Calu3 (cell line): ENCODE measurements around the gene LACTB. TPM values are rescaled to one million over a fixed set of nuclear protein-coding genes. Genes with fewer than 3 reads are reported as not detected.

Source experiments
- BruUV-seq: library from RNA; stranded (reverse); fragments of 400-500 nt; replicated peaks from 2 replicates; lab custom pipeline; 2021; lab: Mats Ljungman, UMichigan
- CTCF ChIA-PET: fragments of 300-600 bp; sonication (Branson Sonifier 250); formaldehyde crosslinking; loops from one replicate; lab custom pipeline; 2022; ENCODE audit warnings: antibody characterized with exemption; lab: Charles Lee
- DNase-seq: peaks from one replicate; pipeline ENCODE4 v3.0.0; 2022
- H3K27ac Mint-ChIP-seq: one replicate; pipeline ENCODE4 v1.8.0; 2022; ENCODE audit warnings: mixed read lengths; ENCODE audit not compliant: unreplicated experiment
- H3K27me3 Mint-ChIP-seq: one replicate; pipeline ENCODE4 v1.8.0; 2022; ENCODE audit warnings: mixed read lengths; ENCODE audit not compliant: unreplicated experiment
- H3K36me3 Mint-ChIP-seq: one replicate; pipeline ENCODE4 v1.8.0; 2022; ENCODE audit warnings: mild to moderate bottlenecking, moderate library complexity, mixed read lengths; ENCODE audit not compliant: insufficient read depth, unreplicated experiment
- H3K4me1 Mint-ChIP-seq: one replicate; pipeline ENCODE4 v1.8.0; 2022; ENCODE audit warnings: mild to moderate bottlenecking, low read depth, mixed read lengths; ENCODE audit not compliant: unreplicated experiment
- H3K4me3 Mint-ChIP-seq: one replicate; pipeline ENCODE4 v1.8.0; 2022; ENCODE audit warnings: mild to moderate bottlenecking, low read depth, moderate library complexity, mixed read lengths; ENCODE audit not compliant: unreplicated experiment
- H3K9me3 Mint-ChIP-seq: one replicate; pipeline ENCODE4 v1.8.0; 2022; ENCODE audit warnings: low read depth, mixed read lengths; ENCODE audit not compliant: unreplicated experiment
- intact Hi-C: fragments of 100-400 bp; cut with micrococcal nuclease; formaldehyde crosslinking; loops from one replicate; pipeline ENCODE4 v1.10.0; 2022; ENCODE audit not compliant: unreplicated experiment
- total RNA-seq: library from RNA; stranded (reverse); gene quantifications from 2 replicates; pipeline ENCODE4 v1.2.3, GENCODE V29; 2022
- TF ChIP-seq, protein P1 (sequence below): fragments of 200-600 bp; IDR thresholded peaks from one replicate; pipeline ENCODE4 v1.8.0; 2022; ENCODE audit warnings: antibody characterized with exemption; ENCODE audit not compliant: unreplicated experiment

LACTB gene
- total RNA-seq, 1 experiment from 2014 or later = 16.1 TPM

DNA sequence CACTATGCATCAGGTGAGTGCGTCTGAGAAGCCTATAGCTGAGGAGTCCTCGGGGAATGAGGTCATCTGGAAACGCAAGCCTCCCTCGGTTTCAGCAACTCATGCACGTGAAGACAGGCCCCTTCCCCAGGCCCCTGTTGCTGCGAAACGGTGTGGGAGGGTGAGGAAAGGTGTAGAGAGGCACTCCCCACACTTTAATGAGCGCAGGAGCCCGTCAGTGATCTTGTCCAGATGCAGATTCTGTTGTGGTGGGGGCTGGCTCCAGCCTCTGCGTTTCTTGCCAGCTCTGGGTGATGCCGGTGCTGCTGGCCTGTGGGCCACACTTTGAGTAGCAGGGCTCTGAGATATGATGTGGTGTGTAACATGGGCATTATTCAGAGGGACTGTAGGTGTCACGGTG lies 38.6 kb upstream of the LACTB start:
- CTCF ChIA-PET = no interaction called here
- TF ChIP-seq, protein P1, sequence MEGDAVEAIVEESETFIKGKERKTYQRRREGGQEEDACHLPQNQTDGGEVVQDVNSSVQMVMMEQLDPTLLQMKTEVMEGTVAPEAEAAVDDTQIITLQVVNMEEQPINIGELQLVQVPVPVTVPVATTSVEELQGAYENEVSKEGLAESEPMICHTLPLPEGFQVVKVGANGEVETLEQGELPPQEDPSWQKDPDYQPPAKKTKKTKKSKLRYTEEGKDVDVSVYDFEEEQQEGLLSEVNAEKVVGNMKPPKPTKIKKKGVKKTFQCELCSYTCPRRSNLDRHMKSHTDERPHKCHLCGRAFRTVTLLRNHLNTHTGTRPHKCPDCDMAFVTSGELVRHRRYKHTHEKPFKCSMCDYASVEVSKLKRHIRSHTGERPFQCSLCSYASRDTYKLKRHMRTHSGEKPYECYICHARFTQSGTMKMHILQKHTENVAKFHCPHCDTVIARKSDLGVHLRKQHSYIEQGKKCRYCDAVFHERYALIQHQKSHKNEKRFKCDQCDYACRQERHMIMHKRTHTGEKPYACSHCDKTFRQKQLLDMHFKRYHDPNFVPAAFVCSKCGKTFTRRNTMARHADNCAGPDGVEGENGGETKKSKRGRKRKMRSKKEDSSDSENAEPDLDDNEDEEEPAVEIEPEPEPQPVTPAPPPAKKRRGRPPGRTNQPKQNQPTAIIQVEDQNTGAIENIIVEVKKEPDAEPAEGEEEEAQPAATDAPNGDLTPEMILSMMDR = no peak

DNA sequence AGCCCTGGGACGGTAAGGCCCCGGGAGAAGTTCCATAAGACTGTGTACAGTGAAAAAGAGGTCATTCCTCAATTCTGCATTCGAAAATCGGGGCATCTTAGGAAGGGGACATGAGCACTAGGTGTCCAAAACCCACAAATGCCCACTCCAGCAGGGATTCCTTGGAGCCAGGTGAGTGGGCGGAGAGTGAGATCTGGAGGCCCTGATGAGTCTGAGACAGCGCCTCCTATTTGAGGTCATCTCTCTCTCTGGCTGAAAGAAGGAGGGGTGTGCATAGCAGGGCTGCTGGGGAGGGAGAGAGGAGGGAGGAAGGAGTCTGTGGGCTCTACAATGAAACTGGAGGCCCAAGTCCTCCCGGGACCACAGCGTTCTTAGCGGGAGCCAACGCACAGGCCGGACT lies 38.1 kb upstream of the LACTB start:
- CTCF ChIA-PET = no interaction called here
- no TSS peak for BruUV-seq
- no peaks in the 10 kb centered on the region for H3K4me1 Mint-ChIP-seq
- TF ChIP-seq, protein P1 = no peak
- no peak for DNase-seq
- intact Hi-C loops = no loop called here
- no peaks in the 10 kb centered on the region for H3K36me3 Mint-ChIP-seq
- H3K9me3 Mint-ChIP-seq = no peaks in the 10 kb centered on the region
- H3K27ac Mint-ChIP-seq = no peak overlapping the region
- H3K4me3 Mint-ChIP-seq = no peak overlapping the region
- no peaks in the 10 kb centered on the region for H3K27me3 Mint-ChIP-seq

More for the DNA sequence above, 38.6 kb upstream of the LACTB start:
- no peaks in the 10 kb centered on the region for H3K27me3 Mint-ChIP-seq
- no peak for DNase-seq
- H3K4me3 Mint-ChIP-seq = no peak overlapping the region
- intact Hi-C loops = no loop called here
- H3K4me1 Mint-ChIP-seq = no peaks in the 10 kb centered on the region
- H3K27ac Mint-ChIP-seq = no peak overlapping the region
- BruUV-seq = no TSS peak
- no peaks in the 10 kb centered on the region for H3K9me3 Mint-ChIP-seq
- no peaks in the 10 kb centered on the region for H3K36me3 Mint-ChIP-seq

DNA sequence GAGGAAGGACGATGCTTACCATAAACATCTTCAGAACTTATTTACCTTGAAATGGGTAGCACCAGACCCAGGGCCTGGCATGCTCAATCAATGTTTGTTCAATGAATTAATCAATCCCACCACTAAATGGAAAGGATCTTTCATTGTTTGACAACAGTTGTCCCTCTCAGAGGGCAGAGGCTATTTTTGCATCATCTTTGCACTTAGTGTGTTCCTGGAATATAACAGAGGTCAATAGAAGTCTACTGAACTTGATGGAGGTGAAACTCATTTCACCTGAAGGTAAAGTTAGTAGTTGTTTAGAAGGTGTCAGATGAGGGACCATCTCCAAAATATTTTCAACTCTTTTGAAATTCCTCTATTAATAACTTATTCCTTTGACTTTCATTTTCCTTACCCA lies 36.9 kb upstream of the LACTB start:
- H3K9me3 Mint-ChIP-seq = no peaks in the 10 kb centered on the region
- intact Hi-C loops = no loop called here
- no peak overlapping the region for H3K4me3 Mint-ChIP-seq
- TF ChIP-seq, protein P1 = no peak
- H3K27me3 Mint-ChIP-seq = no peaks in the 10 kb centered on the region
- BruUV-seq = no TSS peak
- CTCF ChIA-PET = no interaction called here
- H3K4me1 Mint-ChIP-seq = no peaks in the 10 kb centered on the region
- DNase-seq = no peak
- H3K36me3 Mint-ChIP-seq = no peaks in the 10 kb centered on the region
- H3K27ac Mint-ChIP-seq = no peak overlapping the region

DNA sequence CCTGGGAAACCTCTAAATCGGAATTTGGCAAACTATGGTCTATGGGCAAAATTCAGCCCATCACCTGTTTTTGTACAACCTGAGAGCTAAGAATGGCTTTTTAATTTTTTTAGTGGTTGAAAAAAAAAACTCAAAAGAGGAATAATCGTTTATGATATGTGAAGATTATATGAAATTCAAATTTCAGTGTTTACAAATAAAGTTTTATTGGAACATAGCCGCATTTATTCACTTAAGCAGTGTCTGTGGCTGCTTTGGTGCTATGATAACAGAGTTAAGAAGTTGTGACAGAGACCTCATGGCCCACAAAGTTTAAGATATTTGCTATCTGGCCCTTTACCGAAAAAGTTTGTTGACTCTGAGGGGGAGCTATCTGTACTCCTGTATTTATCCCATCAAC lies 36.4 kb upstream of the LACTB start:
- CTCF ChIA-PET = interaction anchor here (0.6 kb wide), 1 partner anchor 362 kb away, joined by 9 read pairs; no protein-coding TSS in a partner anchor
- Mint-ChIP-seq H3K27me3 (no peaks in the 10 kb centered on the region), H3K4me3 (no peak overlapping the region), H3K36me3 (no peaks in the 10 kb centered on the region), H3K9me3 (no peaks in the 10 kb centered on the region), H3K27ac (no peak overlapping the region), H3K4me1 (no peaks in the 10 kb centered on the region)
- no TSS peak for BruUV-seq
- DNase-seq = no peak
- TF ChIP-seq, protein P1 = no peak
- intact Hi-C loops = no loop called here
